Thoracic aorta (tissue), 2 donors: Measurements from ENCODE around the gene LAG3. TPM values are rescaled to one million over a fixed set of nuclear protein-coding genes. Genes with fewer than 3 reads are reported as not detected.

Experiments
- ATAC-seq: fragments of 150-250 bp; one replicate; pipeline ENCODE4 v1.8.0; 2017; ENCODE audit warnings: low read depth; ENCODE audit not compliant: insufficient number of reproducible peaks, low FRiP score
- DNase-seq: peaks from one replicate; pipeline ENCODE4 v3.0.0-alpha.2; 2020; ENCODE audit warnings: low spot score
- H3K27ac ChIP-seq, 2 donors: fragments of 200-600 bp; sonication (generic); 1 replicate in 1 of 2; 2 replicates in 1 of 2; pipeline ENCODE4 v1.5.1; 2016; ENCODE audit warnings: mild to moderate bottlenecking in 2 of 2, moderate library complexity in 2 of 2
- H3K27me3 ChIP-seq: fragments of 200-600 bp; sonication (generic); replicated peaks from 2 replicates; pipeline ENCODE4 v1.6.0; 2016; ENCODE audit warnings: mild to moderate bottlenecking; ENCODE audit not compliant: insufficient read depth
- H3K36me3 ChIP-seq: fragments of 200-600 bp; sonication (generic); one replicate; pipeline ENCODE4 v1.5.1; 2016
- H3K4me1 ChIP-seq, 2 donors: fragments of 200-600 bp; sonication (generic); 1 replicate in 1 of 2; 2 replicates in 1 of 2; pipeline versions ENCODE4 v1.5.1 to v1.6.0; 2016; ENCODE audit warnings: low read depth in 2 of 2, mild to moderate bottlenecking in 1 of 2; ENCODE audit not compliant: control insufficient read depth in 1 of 2
- H3K4me3 ChIP-seq: fragments of 200-600 bp; sonication (generic); 2 replicates; pipeline ENCODE4 v1.5.1; 2016; ENCODE audit warnings: mild to moderate bottlenecking
- H3K9me3 ChIP-seq: fragments of 200-600 bp; sonication (generic); 2 replicates; pipeline ENCODE4 v1.5.1; 2016
- CTCF ChIP-seq: fragments of 200-600 bp; sonication (generic); IDR thresholded peaks from one replicate; pipeline ENCODE4 v1.5.1; 2019; ENCODE audit warnings: antibody characterized with exemption
- total RNA-seq, 2 donors: library from RNA; depleted of rRNA; stranded (reverse); fragments of >200 nt; gene quantifications; one replicate each; pipeline versions ENCODE4 v1.1.0 to v1.2.3, GENCODE V29; 2016

LAG3 gene
- total RNA-seq, 2 donors from 2014 or later, result 0.95 to 1.5 TPM

- no peak overlapping the region for H3K27ac ChIP-seq
- H3K4me3 ChIP-seq, result peak overlapping the region; percentile 49
- no peak for DNase-seq
Observed at GRCh38 chr12:6792522-6793201, 20.3 kb downstream of the LAG3 start.

GRCh38 chr12:6795088-6795487 is 22.8 kb downstream of the LAG3 start:
- ATAC-seq, result no peak
- Histone ChIP-seq H3K9me3 (no peaks in the 10 kb centered on the region), H3K4me1 (no peaks in the 10 kb centered on the region), H3K4me3 (no peak overlapping the region), H3K27me3 (no peaks in the 10 kb centered on the region), H3K27ac (no peak overlapping the region), H3K36me3 (no peaks in the 10 kb centered on the region)
- no peak for TF ChIP-seq CTCF
- DNase-seq, result no peak

More at GRCh38 chr12:6792522-6793201, 20.3 kb downstream of the LAG3 start:
- no peak for ATAC-seq
- Histone ChIP-seq H3K27me3 (no peaks in the 10 kb centered on the region), H3K9me3 (no peaks in the 10 kb centered on the region), H3K4me1 (no peaks in the 10 kb centered on the region), H3K36me3 (no peaks in the 10 kb centered on the region)
- TF ChIP-seq CTCF, result no peak

- H3K9me3 ChIP-seq, result no peaks in the 10 kb centered on the region
- no peaks in the 10 kb centered on the region for H3K36me3 ChIP-seq
- H3K4me3 ChIP-seq, result no peak overlapping the region
- H3K27ac ChIP-seq, result no peak overlapping the region
- DNase-seq, result no peak
- no peaks in the 10 kb centered on the region for H3K27me3 ChIP-seq
- no peaks in the 10 kb centered on the region for H3K4me1 ChIP-seq
- no peak for ATAC-seq
- no peak for TF ChIP-seq CTCF
Observed at GRCh38 chr12:6796576-6796975, 24.3 kb downstream of the LAG3 start.

GRCh38 chr12:6799147-6799546 is 26.8 kb downstream of the LAG3 start:
- ATAC-seq (no peak), DNase-seq (no peak)
- TF ChIP-seq CTCF, result no peak
- no peaks in the 10 kb centered on the region for H3K27me3 ChIP-seq
- no peaks in the 10 kb centered on the region for H3K4me1 ChIP-seq
- H3K36me3 ChIP-seq, result no peaks in the 10 kb centered on the region
- no peak overlapping the region for H3K4me3 ChIP-seq
- no peaks in the 10 kb centered on the region for H3K9me3 ChIP-seq
- no peak overlapping the region for H3K27ac ChIP-seq

- H3K9me3 ChIP-seq, result no peaks in the 10 kb centered on the region
- H3K27ac ChIP-seq, result no peak overlapping the region
- no peaks in the 10 kb centered on the region for H3K27me3 ChIP-seq
- H3K4me1 ChIP-seq, result no peaks in the 10 kb centered on the region
- ATAC-seq (no peak), DNase-seq (no peak)
- no peak for TF ChIP-seq CTCF
- no peaks in the 10 kb centered on the region for H3K36me3 ChIP-seq
- no peak overlapping the region for H3K4me3 ChIP-seq
Observed at GRCh38 chr12:6807170-6807569, 34.9 kb downstream of the LAG3 start.
